HAP-1 (cell line): Measurements from ENCODE around the gene ASNSD1.
"Not testable (repeated sequence)": the region's sequence is repeated elsewhere in the genome, so short reads cannot be mapped to it uniquely, and the experiment has no call there.

Experiments
- DNase-seq, 2 experiments: peaks; one replicate each; pipeline ENCODE4 v3.0.0-alpha.2; 2016 to 2020; ENCODE audit warnings: low spot score in 2 of 2
- H3K27me3 ChIP-seq: fragments of 250-450 bp; sonication (Bioruptor Pico); 2 replicates; pipeline ENCODE4 v1.5.1; 2020; ENCODE audit warnings: low read depth, mild to moderate bottlenecking, moderate library complexity
- H3K36me3 ChIP-seq: fragments of 250-450 bp; sonication (Bioruptor Pico); replicated peaks from 2 replicates; pipeline ENCODE4 v1.5.1; 2020; ENCODE audit warnings: mild to moderate bottlenecking
- H3K4me1 ChIP-seq: fragments of 250-450 bp; sonication (Bioruptor Pico); 2 replicates; pipeline ENCODE4 v1.5.1; 2020; ENCODE audit warnings: mild to moderate bottlenecking
- H3K4me3 ChIP-seq: fragments of 250-450 bp; sonication (Bioruptor Pico); 2 replicates; pipeline ENCODE4 v1.5.1; 2020; ENCODE audit warnings: mild to moderate bottlenecking, moderate library complexity
- H3K9me3 ChIP-seq: fragments of 250-450 bp; sonication (Bioruptor Pico); 2 replicates; pipeline ENCODE4 v1.5.1; 2020; ENCODE audit warnings: mild to moderate bottlenecking, moderate library complexity
- in situ Hi-C: fragments of 300-500 bp; cut with MboI; formaldehyde crosslinking; loops from 3 replicates; pipeline ENCODE4 v1.14.3; 2020; ENCODE audit warnings: low sequenced_read_pairs, inconsistent platforms, mixed read lengths

ASNSD1 gene

DNA sequence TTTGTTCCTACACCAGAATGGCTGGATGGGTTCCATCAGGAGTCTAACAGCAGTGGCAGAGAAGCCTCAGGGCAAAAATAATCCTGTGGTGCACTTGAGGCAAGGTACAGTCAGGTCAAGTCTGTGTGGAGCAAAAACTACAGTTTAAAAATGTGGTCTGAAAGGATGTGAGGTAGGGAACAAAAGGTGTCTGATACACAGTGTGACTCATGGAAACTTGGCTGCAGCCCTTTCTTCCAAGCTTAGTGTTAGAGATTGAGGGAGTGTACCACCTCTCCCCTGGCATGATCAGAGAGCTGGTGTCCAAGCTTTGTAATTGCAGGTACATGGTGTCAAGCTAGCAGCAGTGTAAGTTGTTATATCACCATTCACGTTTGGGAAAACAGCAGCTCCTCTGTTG, 22.1 kb downstream of the ASNSD1 start:
- in situ Hi-C loops, result no loop called here
- H3K4me1 ChIP-seq, result no peaks in the 10 kb centered on the region
- H3K27me3 ChIP-seq, result no peaks in the 10 kb centered on the region
- H3K4me3 ChIP-seq, result no peak overlapping the region
- no peak for DNase-seq
- no peaks in the 10 kb centered on the region for H3K9me3 ChIP-seq
- no peaks in the 10 kb centered on the region for H3K36me3 ChIP-seq

- Histone ChIP-seq H3K36me3 (no peaks in the 10 kb centered on the region), H3K27me3 (no peaks in the 10 kb centered on the region), H3K4me1 (no peaks in the 10 kb centered on the region), H3K4me3 (no peak overlapping the region), H3K9me3 (no peaks in the 10 kb centered on the region)
- no peak for DNase-seq
- in situ Hi-C loops, result no loop called here
Observed at GRCh38 chr2:189684811-189685210, 23.6 kb downstream of the ASNSD1 start.

DNA sequence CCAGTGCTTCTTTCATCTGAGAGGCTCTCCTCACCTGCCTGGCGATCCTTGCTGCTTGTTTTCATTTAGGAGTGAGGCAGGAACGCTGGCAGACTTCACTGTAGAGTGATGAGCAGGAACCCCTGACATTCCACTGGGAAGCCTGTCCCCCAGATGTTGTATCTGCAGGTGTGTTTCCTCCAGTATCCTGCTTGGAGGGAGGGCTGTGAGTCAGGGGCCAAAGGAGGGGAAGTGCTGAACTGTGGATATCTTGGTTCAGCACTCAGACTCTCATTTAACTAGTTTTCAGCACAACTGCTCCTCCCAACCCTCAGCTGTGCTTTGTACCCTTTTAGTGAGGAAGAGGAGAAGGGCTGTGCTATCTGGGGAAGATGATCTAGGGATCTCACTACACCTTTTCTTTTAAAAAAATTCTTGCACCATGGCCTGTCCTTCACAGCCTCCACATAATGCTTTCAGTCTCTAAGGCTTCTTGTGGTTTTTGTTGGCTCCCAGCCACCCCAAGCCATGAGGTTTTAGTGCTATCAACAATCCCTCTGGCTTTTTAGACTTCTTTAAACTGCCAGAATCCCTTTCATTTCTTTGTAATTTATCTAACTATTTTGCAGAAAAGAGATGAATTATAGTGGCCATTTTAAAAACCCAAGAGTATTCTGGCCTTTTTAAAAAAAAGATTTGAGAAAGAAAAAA, 24.4 kb downstream of the ASNSD1 start:
- H3K36me3 ChIP-seq, result no peaks in the 10 kb centered on the region
- no peaks in the 10 kb centered on the region for H3K27me3 ChIP-seq
- H3K9me3 ChIP-seq, result no peaks in the 10 kb centered on the region
- no peaks in the 10 kb centered on the region for H3K4me1 ChIP-seq
- H3K4me3 ChIP-seq, result no peak overlapping the region
- no peak for DNase-seq
- in situ Hi-C loops, result no loop called here

- H3K4me1 ChIP-seq, in situ Hi-C loops, H3K36me3 ChIP-seq, H3K4me3 ChIP-seq, H3K27me3 ChIP-seq, H3K9me3 ChIP-seq, DNase-seq: not testable (repeated sequence)
Observed at GRCh38 chr2:189687796-189688195, 26.5 kb downstream of the ASNSD1 start.

DNA sequence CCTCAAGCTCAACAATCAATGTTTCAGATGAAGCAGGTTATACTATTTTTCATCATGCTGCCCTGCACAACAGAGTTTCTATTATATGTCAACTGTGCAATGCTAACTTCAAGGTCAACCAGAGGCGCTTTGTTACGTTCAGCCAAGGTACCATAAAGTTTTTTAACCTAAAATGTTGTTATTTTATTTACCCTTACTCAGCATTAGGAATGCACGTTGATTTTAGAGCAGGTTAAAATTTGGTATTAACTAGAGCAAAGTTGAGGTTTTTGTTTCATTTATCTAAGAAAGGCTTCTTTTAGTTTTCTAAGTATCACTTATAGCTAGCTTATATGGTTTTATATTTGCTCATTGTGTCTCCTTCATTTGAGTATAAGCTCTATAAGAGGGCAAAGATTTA, 35.0 kb downstream of the ASNSD1 start:
- H3K27me3 ChIP-seq, result no peaks in the 10 kb centered on the region
- in situ Hi-C loops, result no loop called here

GRCh38 chr2:189698020-189698887, 37.0 kb downstream of the ASNSD1 start:
- no peaks in the 10 kb centered on the region for H3K4me1 ChIP-seq
- H3K9me3 ChIP-seq, result no peaks in the 10 kb centered on the region
- DNase-seq, result peak; percentile 28 to 37
- H3K4me3 ChIP-seq, result no peak overlapping the region
- H3K36me3 ChIP-seq, result no peaks in the 10 kb centered on the region
- no peaks in the 10 kb centered on the region for H3K27me3 ChIP-seq
- in situ Hi-C loops, result no loop called here

More for the DNA sequence above, 35.0 kb downstream of the ASNSD1 start:
- no peak for DNase-seq
- Histone ChIP-seq H3K36me3 (no peaks in the 10 kb centered on the region), H3K4me3 (no peak overlapping the region), H3K9me3 (no peaks in the 10 kb centered on the region), H3K4me1 (no peaks in the 10 kb centered on the region)

- H3K4me1 ChIP-seq, result no peaks in the 10 kb centered on the region
- no peak for DNase-seq
- H3K4me3 ChIP-seq, result no peak overlapping the region
- no peaks in the 10 kb centered on the region for H3K27me3 ChIP-seq
- H3K9me3 ChIP-seq, result no peaks in the 10 kb centered on the region
- in situ Hi-C loops, result no loop called here
- no peaks in the 10 kb centered on the region for H3K36me3 ChIP-seq
Observed at GRCh38 chr2:189700681-189701080, 39.4 kb downstream of the ASNSD1 start.

- Histone ChIP-seq H3K9me3 (no peaks in the 10 kb centered on the region), H3K4me3 (no peak overlapping the region), H3K36me3 (no peaks in the 10 kb centered on the region), H3K4me1 (no peaks in the 10 kb centered on the region), H3K27me3 (no peaks in the 10 kb centered on the region)
- in situ Hi-C loops, result no loop called here
- DNase-seq, result no peak
Observed at GRCh38 chr2:189702071-189702470, 40.8 kb downstream of the ASNSD1 start.

- in situ Hi-C loops, result no loop called here
- DNase-seq, result no peak
- no peaks in the 10 kb centered on the region for H3K4me1 ChIP-seq
- H3K36me3 ChIP-seq, result no peaks in the 10 kb centered on the region
- no peaks in the 10 kb centered on the region for H3K9me3 ChIP-seq
- H3K4me3 ChIP-seq, result no peak overlapping the region
- no peaks in the 10 kb centered on the region for H3K27me3 ChIP-seq
Observed at GRCh38 chr2:189709501-189710221, 48.4 kb downstream of the ASNSD1 start.

DNA sequence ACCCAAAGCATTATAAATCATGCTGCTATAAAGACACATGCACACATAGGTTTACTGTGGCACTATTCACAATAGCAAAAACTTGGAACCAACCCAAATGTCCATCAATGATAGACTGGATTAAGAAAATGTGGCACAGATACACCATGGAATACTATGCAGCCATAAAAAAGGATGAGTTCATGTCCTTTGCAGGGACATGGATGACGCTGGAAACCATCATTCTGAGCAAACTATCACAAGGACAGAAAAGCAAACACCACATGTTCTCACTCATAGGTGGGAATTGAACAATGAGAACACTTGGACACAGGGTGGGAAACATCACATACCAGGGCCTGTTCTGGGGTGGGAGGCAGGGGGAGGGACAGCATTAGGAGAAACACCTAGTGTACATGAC, 56.3 kb downstream of the ASNSD1 start:
- in situ Hi-C loops, H3K36me3 ChIP-seq, H3K4me3 ChIP-seq, H3K9me3 ChIP-seq, H3K27me3 ChIP-seq, DNase-seq, H3K4me1 ChIP-seq: not testable (repeated sequence)

- no peaks in the 10 kb centered on the region for H3K36me3 ChIP-seq
- no peak overlapping the region for H3K4me3 ChIP-seq
- 0 out of 2 replicates have a peak, but pooled peaks cover 3% of the 10 kb centered on the region for H3K9me3 ChIP-seq
- H3K4me1 ChIP-seq, result no peaks in the 10 kb centered on the region
- DNase-seq, result no peak
- no peaks in the 10 kb centered on the region for H3K27me3 ChIP-seq
- in situ Hi-C loops, result no loop called here
Observed at GRCh38 chr2:189719571-189719970, 58.3 kb downstream of the ASNSD1 start.
